GM13977 (cell line): ENCODE results near the gene SMAP2.

ENCODE experiments used
- DNase-seq: peaks from one replicate; pipeline ENCODE4 v3.0.0; 2012; ENCODE audit warnings: low spot score
- CTCF ChIP-seq: IDR thresholded peaks from 2 replicates; pipeline ENCODE4 v1.5.1; 2012; ENCODE audit warnings: mild to moderate bottlenecking, control low read depth; ENCODE audit not compliant: insufficient read depth; ENCODE audit errors: extremely low read depth, missing control alignments
- in situ Hi-C: fragments of 300-500 bp; cut with MboI; formaldehyde crosslinking; loops from one replicate; pipeline ENCODE4 v1.12.0; 2022; ENCODE audit warnings: low sequenced_read_pairs, low pct_unique_long_range_greater_than_20kb, mixed read lengths, inconsistent platforms; ENCODE audit not compliant: unreplicated experiment

SMAP2 gene

GRCh38 chr1:40395190-40396175, 22.0 kb downstream of the SMAP2 start:
- TF ChIP-seq CTCF: no peak
- in situ Hi-C loops: no loop called here
- no peak for DNase-seq

- TF ChIP-seq CTCF: no peak
- in situ Hi-C loops: no loop called here
- no peak for DNase-seq
These were observed 22.9 kb downstream of the SMAP2 start for GRCh38 chr1:40396420-40396819.

- in situ Hi-C loops: no loop called here
- TF ChIP-seq CTCF: no peak
- no peak for DNase-seq
These were observed 23.7 kb downstream of the SMAP2 start for GRCh38 chr1:40397258-40397657.

GRCh38 chr1:40399984-40400704, 26.6 kb downstream of the SMAP2 start:
- in situ Hi-C loops: loop anchor here (10.0 kb wide), 2 partner anchors 45 to 255 kb away; no protein-coding TSS in a partner anchor
- TF ChIP-seq CTCF: no peak

GRCh38 chr1:40401473-40402201, 28.1 kb downstream of the SMAP2 start:
- in situ Hi-C loops: loop anchor here (10.0 kb wide), 2 partner anchors 47 to 257 kb away; no protein-coding TSS in a partner anchor
- DNase-seq: no peak
- TF ChIP-seq CTCF: no peak

More at GRCh38 chr1:40399984-40400704, 26.6 kb downstream of the SMAP2 start:
- peak; percentile 76 for DNase-seq
